Middle frontal gyrus (tissue), 1 donor: Measurements from ENCODE around the gene ARMS2.

Experiments used
- DNase-seq: peaks from one replicate; pipeline ENCODE4 v3.0.0-alpha.2; 2015; ENCODE audit warnings: low spot score; ENCODE audit errors: extremely low spot score

The ARMS2 gene

GRCh38 chr10:122469848-122470247 is 15.4 kb downstream of the ARMS2 start:
- no peak for DNase-seq

DNA sequence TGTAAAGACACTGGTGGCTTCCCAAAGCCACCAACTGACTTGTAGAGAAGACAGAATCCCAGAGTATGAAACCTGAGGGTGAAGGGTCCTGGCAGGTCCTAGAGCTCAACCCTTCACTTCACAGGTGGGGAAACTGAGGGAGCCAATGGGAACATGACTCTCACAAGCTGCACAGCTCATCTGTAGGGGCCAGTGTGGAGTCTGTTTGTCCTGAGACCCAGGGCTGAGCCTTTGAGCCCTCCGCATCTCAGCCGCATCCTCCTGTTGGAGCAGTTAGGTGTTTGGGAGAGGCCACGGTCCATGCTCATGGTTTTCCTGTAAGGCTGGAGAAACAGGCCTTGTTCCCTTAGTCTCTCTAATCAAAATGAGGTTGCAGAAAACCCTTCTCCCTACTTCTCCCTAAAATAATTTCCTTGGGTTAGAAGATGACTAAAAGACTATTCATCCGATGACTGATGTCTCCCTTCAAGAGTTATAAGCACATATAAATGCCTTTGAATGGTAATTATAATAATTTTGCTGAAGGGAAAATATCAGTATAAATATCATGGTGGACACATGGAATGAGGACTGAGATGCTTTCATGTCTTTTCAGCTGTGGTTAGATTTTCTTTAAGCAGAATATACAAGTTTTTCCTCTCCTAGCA is 17.2 kb downstream of the ARMS2 start:
- DNase-seq, result no peak

- no peak for DNase-seq
Measured at GRCh38 chr10:122473116-122473515, 18.7 kb downstream of the ARMS2 start.

GRCh38 chr10:122474131-122474818 is 19.8 kb downstream of the ARMS2 start:
- no peak for DNase-seq

- no peak for DNase-seq
Measured at GRCh38 chr10:122475100-122475499, 20.6 kb downstream of the ARMS2 start.

- DNase-seq, result no peak
Measured at GRCh38 chr10:122475591-122476332, 21.3 kb downstream of the ARMS2 start.

GRCh38 chr10:122476333-122476695 is 21.9 kb downstream of the ARMS2 start:
- no peak for DNase-seq

DNA sequence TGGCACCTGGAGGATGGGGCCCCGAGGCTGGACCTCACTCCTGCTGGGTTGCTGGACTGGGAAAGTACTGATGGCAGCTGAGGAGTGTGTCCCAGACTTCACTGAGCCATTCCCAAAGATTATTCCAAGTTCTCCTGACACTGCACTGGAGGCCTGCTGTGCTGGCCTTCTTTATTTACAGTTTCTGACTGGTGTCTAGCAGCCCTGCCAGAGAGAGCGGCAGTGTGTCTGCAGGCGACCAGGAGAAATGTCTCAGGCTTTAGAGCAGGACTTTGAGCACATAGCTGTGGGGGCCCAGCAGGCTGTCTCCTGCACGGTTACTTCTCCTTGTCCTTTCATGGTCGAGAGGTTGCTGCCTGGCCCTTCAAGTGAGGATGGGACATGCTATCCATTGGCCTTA is 23.0 kb downstream of the ARMS2 start:
- no peak for DNase-seq

- peak; percentile 58 for DNase-seq
Measured at GRCh38 chr10:122478971-122479370, 24.5 kb downstream of the ARMS2 start.

DNA sequence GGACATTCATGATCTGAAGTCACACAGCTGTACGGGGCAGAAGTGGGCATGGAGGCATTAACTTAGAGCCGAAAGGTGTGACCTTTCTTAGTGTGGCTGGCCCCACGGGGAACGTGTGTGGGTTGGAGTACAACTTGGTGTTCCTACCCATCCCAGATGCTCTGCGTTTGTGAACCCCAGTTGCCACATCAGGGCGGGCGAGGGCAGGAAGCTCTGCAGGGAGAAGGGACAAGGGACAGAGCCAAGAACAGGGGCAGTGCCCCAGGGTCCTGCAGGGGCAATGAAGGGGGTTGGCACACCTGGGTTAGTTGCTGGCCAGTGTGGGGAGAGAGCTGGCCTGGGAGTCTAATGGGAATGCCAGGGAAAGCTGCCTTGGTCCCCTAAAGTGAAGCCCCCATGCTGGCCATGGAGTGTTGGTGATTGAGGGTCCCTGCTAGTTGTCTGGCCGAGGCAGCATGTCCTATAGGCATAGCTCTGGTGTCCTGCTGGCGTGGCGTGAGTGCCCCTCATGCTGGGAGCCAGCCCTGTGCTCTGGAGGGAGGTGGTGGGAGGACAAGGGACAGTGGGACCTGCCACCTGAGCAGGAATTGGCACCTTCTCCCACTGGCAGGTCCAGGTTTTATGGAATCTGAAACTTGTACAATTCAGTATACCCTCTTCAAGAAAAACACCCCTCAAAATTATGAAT is 25.8 kb downstream of the ARMS2 start:
- DNase-seq, result no peak

GRCh38 chr10:122481296-122482056 is 27.0 kb downstream of the ARMS2 start:
- DNase-seq, result no peak

DNA sequence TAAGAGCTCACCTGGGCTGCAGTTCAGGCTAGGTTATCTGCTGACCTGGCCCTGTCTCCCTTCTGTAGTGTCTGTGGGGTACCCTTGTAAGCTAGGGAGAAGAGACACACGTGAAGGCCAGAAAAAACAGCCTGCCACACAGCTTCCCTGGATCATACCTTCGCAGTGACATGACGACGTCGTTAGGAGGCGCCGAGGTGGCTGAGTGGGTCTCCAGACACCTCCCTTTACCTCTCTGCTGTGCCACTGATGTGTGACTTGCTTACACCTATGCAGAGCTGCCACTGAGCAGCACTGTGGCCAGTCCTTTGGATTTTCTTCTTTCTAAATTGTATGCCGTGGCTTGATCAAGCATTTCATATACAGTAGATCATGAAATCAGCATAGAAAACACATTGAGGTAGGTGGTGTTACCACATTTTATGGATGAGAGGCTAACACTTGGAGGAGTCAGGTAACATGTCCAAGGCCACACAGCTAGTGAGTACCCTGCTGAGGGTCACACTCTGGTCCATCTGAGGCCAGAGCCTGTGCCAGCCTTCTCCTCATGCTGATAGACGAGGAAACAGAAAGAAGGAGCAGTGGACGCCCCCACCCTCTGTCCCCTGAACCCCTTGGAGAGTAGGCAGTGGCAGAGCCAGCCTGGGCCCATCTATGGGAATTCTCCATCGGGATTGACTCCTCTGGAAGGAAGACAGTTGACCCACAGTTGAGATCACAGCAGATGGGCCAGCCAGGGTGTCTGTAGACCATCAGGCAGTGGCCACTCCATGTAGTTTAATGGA is 30.0 kb downstream of the ARMS2 start:
- DNase-seq, result no peak

DNA sequence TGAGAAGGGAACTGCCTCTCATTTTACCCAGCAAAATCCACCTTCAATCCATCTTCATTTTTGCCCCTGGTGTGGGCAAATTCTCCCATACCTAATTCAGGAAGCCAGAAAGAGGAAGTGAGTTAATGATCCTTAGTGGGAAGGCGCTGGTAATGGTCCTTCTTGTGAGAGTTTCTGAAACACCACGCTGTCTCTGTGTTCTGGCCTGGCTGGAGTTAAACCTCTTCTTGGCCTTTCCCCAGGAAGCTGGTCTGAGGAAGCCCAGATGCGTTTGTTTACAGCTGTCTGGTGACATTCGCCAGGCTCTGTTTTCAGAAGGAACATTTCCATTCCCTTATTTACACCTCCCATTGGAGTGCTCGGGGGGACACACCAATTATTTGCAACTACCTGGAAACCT is 31.2 kb downstream of the ARMS2 start:
- DNase-seq, result no peak

DNA sequence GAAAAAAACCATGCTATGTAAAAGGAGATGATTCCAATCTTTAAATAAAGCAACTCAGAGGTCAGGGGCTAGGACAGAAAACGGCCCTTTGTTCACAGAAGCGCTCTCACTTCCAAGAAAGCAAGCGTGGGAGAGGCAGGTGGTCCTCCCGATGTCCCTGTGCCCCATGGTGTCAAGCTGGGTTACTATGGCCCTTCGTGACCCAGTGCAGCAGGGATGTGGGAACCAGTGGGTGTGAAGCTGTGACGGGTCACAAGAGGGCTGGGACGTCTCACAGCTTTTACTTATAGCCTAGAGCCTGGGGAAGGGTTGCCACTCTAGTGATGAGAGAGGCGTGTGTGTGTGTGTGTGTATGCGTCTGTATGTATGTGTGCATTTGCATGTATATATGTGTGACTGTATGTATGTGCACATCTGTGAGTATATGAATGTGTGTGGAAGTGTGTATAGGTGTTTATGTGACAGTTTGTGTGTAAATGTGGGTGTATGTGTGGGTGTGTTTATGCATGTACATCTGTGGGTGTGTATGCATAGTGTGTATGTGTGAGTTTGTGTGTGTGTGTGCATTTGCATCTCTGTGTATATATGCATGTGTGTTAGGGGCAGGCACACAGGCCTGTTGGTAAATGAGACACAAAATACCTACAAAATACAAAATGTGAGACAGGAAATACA is 32.1 kb downstream of the ARMS2 start:
- DNase-seq, result no peak

GRCh38 chr10:122487174-122487765 is 32.8 kb downstream of the ARMS2 start:
- DNase-seq, result no peak

- DNase-seq, result no peak
Measured at GRCh38 chr10:122490268-122490667, 35.8 kb downstream of the ARMS2 start.

DNA sequence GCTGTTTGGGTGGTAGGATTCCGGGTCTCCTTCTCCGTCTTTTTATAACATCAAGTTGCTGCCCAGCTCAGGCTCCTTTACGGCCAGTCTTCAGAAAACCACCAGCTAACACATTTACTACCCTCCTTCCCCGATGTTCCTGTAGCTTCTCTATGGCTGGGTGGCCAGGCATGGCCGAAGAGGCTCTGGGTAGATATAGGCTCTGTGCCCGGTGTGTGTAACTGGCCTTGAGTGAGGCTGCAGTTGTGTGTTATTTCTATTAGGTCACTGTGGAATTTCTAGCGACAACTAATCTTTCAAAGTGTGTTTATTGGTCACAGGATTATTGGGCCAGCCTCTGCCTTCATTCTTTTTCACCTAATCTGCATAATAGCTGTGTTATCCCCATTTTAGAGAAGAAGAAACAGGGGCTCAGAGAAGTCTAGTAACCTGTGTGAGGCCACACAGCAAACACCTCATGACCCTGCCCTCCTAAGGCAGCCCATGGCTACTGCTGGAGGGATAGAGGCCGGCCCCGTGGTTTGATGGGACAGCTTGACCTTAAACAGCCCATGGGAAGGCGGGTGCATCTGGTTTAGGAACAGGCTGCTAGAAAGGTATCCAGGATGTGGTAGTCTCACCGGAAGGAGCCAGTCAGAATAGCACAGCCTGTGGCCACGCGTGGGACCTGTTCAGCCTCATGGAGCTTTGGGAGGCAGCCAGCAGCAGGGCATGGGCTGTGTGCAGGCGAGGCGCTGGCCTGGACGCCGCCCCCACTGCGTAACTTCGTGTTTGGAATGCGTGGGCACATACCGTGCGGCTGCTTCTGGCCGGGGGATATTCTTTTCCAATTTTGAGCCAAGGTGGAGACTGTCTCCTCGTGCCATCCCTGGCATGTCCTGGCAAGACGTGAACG is 36.6 kb downstream of the ARMS2 start:
- DNase-seq, result no peak

DNA sequence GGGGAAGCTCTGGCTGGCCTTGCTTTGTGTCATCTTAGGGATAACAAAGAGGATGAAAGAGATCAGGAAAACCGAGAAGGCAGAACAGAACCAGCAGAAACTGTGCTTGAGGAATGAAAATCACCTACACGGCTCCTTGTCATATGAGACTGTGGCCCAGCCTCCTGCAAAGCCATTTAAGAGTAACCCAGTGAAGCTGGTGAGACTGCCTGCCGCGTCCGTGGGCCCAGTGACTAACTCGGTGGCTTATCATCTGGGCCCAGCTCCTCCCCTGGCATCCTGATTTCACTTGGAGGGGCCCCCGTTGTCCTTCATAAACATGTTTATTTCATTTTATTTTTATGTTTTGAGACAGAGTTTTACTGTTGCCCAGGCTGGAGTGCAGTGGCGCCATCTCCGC is 37.6 kb downstream of the ARMS2 start:
- DNase-seq, result no peak
